H1 (cell line): ENCODE measurements around the gene DENND5B. TPM values are rescaled to one million over a fixed set of nuclear protein-coding genes. Genes with fewer than 3 reads are reported as not detected.

Source experiments
- CTCF ChIA-PET: fragments of 300-600 bp; sonication (Branson Sonifier 250); formaldehyde crosslinking; loops from one replicate; lab custom pipeline; 2021; ENCODE audit not compliant: partially characterized antibody; lab: Charles Lee
- POLR2A ChIA-PET: fragments of 300-600 bp; sonication (Branson Sonifier 250); formaldehyde crosslinking; loops from one replicate; lab custom pipeline; 2021; ENCODE audit warnings: inconsistent platforms; ENCODE audit not compliant: partially characterized antibody; lab: Charles Lee
- DNase-seq, 2 experiments: peaks; one replicate each; pipeline versions ENCODE4 v3.0.0 to v3.0.0-alpha.2; 2010 to 2022; ENCODE audit warnings: low spot score in 2 of 2, low read depth in 1 of 2, mixed read lengths in 1 of 2
- FAIRE-seq: peaks from 2 replicates; lab custom pipeline; 2011; peaks lifted over from hg19 to GRCh38; lab: Jason Lieb, UNC
- H2AFZ ChIP-seq: 2 replicates; pipeline ENCODE4 v1.8.1; 2012; ENCODE audit warnings: low read length, inconsistent platforms
- H2AK5ac ChIP-seq: 2 replicates; pipeline ENCODE4 v1.6.1; 2013; ENCODE audit warnings: low read depth, low read length
- H2BK120ac ChIP-seq: replicated peaks from 2 replicates; pipeline ENCODE3; 2013; ENCODE audit warnings: low read depth, low read length, inconsistent platforms
- H2BK12ac ChIP-seq: 2 replicates; pipeline ENCODE4 v1.6.1; 2013; ENCODE audit warnings: low read depth, low read length
- H2BK15ac ChIP-seq: 2 replicates; pipeline ENCODE4 v1.6.1; 2013; ENCODE audit warnings: low read length
- H2BK20ac ChIP-seq: 2 replicates; pipeline ENCODE4 v1.6.1; 2013; ENCODE audit warnings: low read length
- H2BK5ac ChIP-seq: 2 replicates; pipeline ENCODE4 v1.6.1; 2013; ENCODE audit warnings: low read depth, low read length
- H3K14ac ChIP-seq: 2 replicates; pipeline ENCODE4 v1.6.1; 2013; ENCODE audit warnings: inconsistent platforms; ENCODE audit not compliant: insufficient read length
- H3K18ac ChIP-seq: 2 replicates; pipeline ENCODE4 v1.6.1; 2013; ENCODE audit warnings: low read length; ENCODE audit errors: extremely low read depth
- H3K23ac ChIP-seq: 2 replicates; pipeline ENCODE4 v1.6.1; 2013; ENCODE audit warnings: inconsistent platforms; ENCODE audit not compliant: insufficient read length
- H3K23me2 ChIP-seq: 2 replicates; pipeline ENCODE4 v1.6.1; 2013; ENCODE audit warnings: low read depth, low read length
- H3K27ac ChIP-seq: 2 replicates; pipeline ENCODE4 v1.6.1; 2011; ENCODE audit warnings: low read depth, low read length, inconsistent platforms
- H3K27me3 ChIP-seq, 4 experiments: replicated peaks in 1 of 4; 1 replicate in 1 of 4; 2 replicates in 3 of 4; pipeline versions ENCODE4 v1.6.1 to v1.8.1; 2011 to 2013; ENCODE audit warnings: low read length in 3 of 4, mild to moderate bottlenecking in 3 of 4, inconsistent platforms in 2 of 4, mixed read lengths in 2 of 4, moderate library complexity in 1 of 4; ENCODE audit not compliant: control insufficient read depth in 3 of 4, insufficient read depth in 3 of 4; ENCODE audit errors: extremely low read depth in 1 of 4
- H3K36me3 ChIP-seq, 4 experiments: 2 replicates each; pipeline versions ENCODE4 v1.6.1 to v1.8.1; 2011 to 2013; ENCODE audit warnings: mild to moderate bottlenecking in 4 of 4, low read length in 3 of 4, moderate library complexity in 2 of 4, control low read depth in 1 of 4, inconsistent platforms in 1 of 4; ENCODE audit not compliant: insufficient read depth in 4 of 4, control insufficient read depth in 2 of 4
- H3K4ac ChIP-seq: replicated peaks from 2 replicates; pipeline ENCODE3; 2013; ENCODE audit warnings: low read length, low read depth, mixed read lengths, inconsistent platforms; ENCODE audit not compliant: insufficient read length
- H3K4me1 ChIP-seq, 4 experiments: replicated peaks in 1 of 4; 1 replicate in 1 of 4; 2 replicates in 3 of 4; pipeline versions ENCODE4 v1.6.1 to v1.8.1; 2011 to 2013; ENCODE audit warnings: low read length in 3 of 4, inconsistent platforms in 2 of 4, mixed read lengths in 1 of 4; ENCODE audit not compliant: insufficient read depth in 4 of 4, control insufficient read depth in 3 of 4
- H3K4me2 ChIP-seq, 2 experiments: 2 replicates each; pipeline versions ENCODE4 v1.6.1 to v1.8.1; 2011 to 2013; ENCODE audit warnings: low read depth in 2 of 2, low read length in 2 of 2, control low read depth in 1 of 2, inconsistent platforms in 1 of 2, mild to moderate bottlenecking in 1 of 2; ENCODE audit not compliant: insufficient read depth in 1 of 2
- H3K4me3 ChIP-seq, 4 experiments: fragments of 200-600, 300-600 bp in 1 of 4; sonication (generic), shearing (Covaris generic), sonication (Bioruptor Twin) in 1 of 4; 2 replicates each; pipeline versions ENCODE4 v1.5.1 to v1.8.1; 2011 to 2016; ENCODE audit warnings: low read length in 4 of 4, low read depth in 3 of 4, control low read depth in 2 of 4, inconsistent platforms in 2 of 4, mild to moderate bottlenecking in 2 of 4, mixed read lengths in 1 of 4, moderate library complexity in 1 of 4; ENCODE audit not compliant: insufficient read depth in 2 of 4; ENCODE audit errors: extremely low read depth in 1 of 4
- H3K56ac ChIP-seq: replicated peaks from 2 replicates; pipeline ENCODE3; 2013; ENCODE audit warnings: low read depth, mild to moderate bottlenecking, mixed read lengths, low read length, inconsistent platforms; ENCODE audit not compliant: insufficient read length
- H3K79me1 ChIP-seq: 2 replicates; pipeline ENCODE4 v1.6.1; 2013; ENCODE audit warnings: low read depth, low read length, control low read depth
- H3K79me2 ChIP-seq, 2 experiments: 2 replicates each; pipeline versions ENCODE4 v1.6.1 to v1.8.1; 2012 to 2013; ENCODE audit warnings: low read length in 2 of 2, mild to moderate bottlenecking in 2 of 2, inconsistent platforms in 1 of 2; ENCODE audit not compliant: insufficient read depth in 2 of 2, control insufficient read depth in 1 of 2
- H3K9ac ChIP-seq, 4 experiments: replicated peaks in 1 of 4; 1 replicate in 1 of 4; 2 replicates in 3 of 4; pipeline versions ENCODE4 v1.6.1 to v1.8.1; 2011 to 2013; ENCODE audit warnings: low read depth in 3 of 4, low read length in 3 of 4, control low read depth in 2 of 4, mild to moderate bottlenecking in 2 of 4, moderate library complexity in 2 of 4, inconsistent platforms in 1 of 4; ENCODE audit errors: extremely low read depth in 1 of 4
- H3K9me3 ChIP-seq, 2 experiments: 2 replicates each; pipeline versions ENCODE4 v1.6.1 to v1.8.1; 2012 to 2013; ENCODE audit warnings: mild to moderate bottlenecking in 2 of 2, moderate library complexity in 2 of 2, control low read depth in 1 of 2, inconsistent platforms in 1 of 2, low read depth in 1 of 2, low read length in 1 of 2, mixed read lengths in 1 of 2; ENCODE audit not compliant: insufficient read depth in 2 of 2
- H4K20me1 ChIP-seq, 2 experiments: replicated peaks in 1 of 2; 2 replicates each; pipeline versions ENCODE3 to v1.8.1; 2011 to 2013; ENCODE audit warnings: inconsistent platforms in 2 of 2, low read length in 2 of 2, mild to moderate bottlenecking in 1 of 2; ENCODE audit not compliant: insufficient read depth in 2 of 2, control insufficient read depth in 1 of 2
- H4K5ac ChIP-seq: 2 replicates; pipeline ENCODE4 v1.6.1; 2013; ENCODE audit warnings: low read length, low read depth, mixed read lengths, inconsistent platforms; ENCODE audit not compliant: insufficient read length
- H4K8ac ChIP-seq: 2 replicates; pipeline ENCODE4 v1.8.0; 2013; ENCODE audit warnings: mild to moderate bottlenecking, moderate library complexity, low read length, inconsistent platforms; ENCODE audit not compliant: insufficient read depth; ENCODE audit errors: extremely low read depth
- H4K91ac ChIP-seq: replicated peaks from 2 replicates; pipeline ENCODE3; 2013; ENCODE audit warnings: low read length, mixed read lengths, inconsistent platforms; ENCODE audit not compliant: insufficient read length
- CEBPB ChIP-seq: IDR thresholded peaks from 2 replicates; pipeline ENCODE4 v1.6.1; 2012; ENCODE audit warnings: low read depth, low read length
- GABPA ChIP-seq: IDR thresholded peaks from 2 replicates; pipeline ENCODE4 v1.6.1; 2011; ENCODE audit warnings: mild to moderate bottlenecking, low read length, moderate library complexity, borderline replicate concordance; ENCODE audit not compliant: insufficient read depth
- SIN3A ChIP-seq, 2 experiments: IDR thresholded peaks in 1 of 2; conservative IDR thresholded peaks in 1 of 2; 2 replicates each; pipeline ENCODE4 v1.6.1; 2011 to 2012; ENCODE audit warnings: low read length in 2 of 2, improper control_type of control experiment in 1 of 2, low read depth in 1 of 2, mild to moderate bottlenecking in 1 of 2
- WGBS, 2 experiments: shearing (Covaris generic) in 1 of 2; methylation state at CpG; one replicate each; pipeline versions ENCODE4 v1.1.6 to v1.1.7; 2013 to 2015; ENCODE audit warnings: low lambda C conversion rate in 2 of 2, mixed read lengths in 2 of 2, inconsistent platforms in 1 of 2, low coverage in 1 of 2, missing lambda C conversion rate in 1 of 2; ENCODE audit not compliant: insufficient replicate concordance in 2 of 2, insufficient coverage in 1 of 2, insufficient read length in 1 of 2; ENCODE audit errors: extremely low coverage in 1 of 2, missing lambda C conversion rate in 1 of 2; 5-methylcytosine and 5-hydroxymethylcytosine counted together
- polyA plus RNA-seq, 7 experiments: library from polyadenylated mRNA; depleted of rRNA in 3 of 7; stranded (reverse) in 5 of 7; unstranded in 2 of 7; fragments of >200 nt in 5 of 7; fragments of 200-250 nt in 2 of 7; gene quantifications; 1 replicate in 5 of 7; 2 replicates in 1 of 7; 4 replicates in 1 of 7; pipeline versions ENCODE4 v1.2.1 to v1.2.3, GENCODE V29; 2011 to 2013; ENCODE audit warnings: missing spikeins in 2 of 7, mixed read lengths in 2 of 7
- total RNA-seq: library from RNA; stranded (reverse); fragmentation: NEBNext Ultra II Directional; extraction: Animal tissue kit (Norgen Biotek cat#: 25700); gene quantifications from 2 replicates; pipeline ENCODE4 v1.2.1, GENCODE V29; 2021

Gene DENND5B
- total and polyA plus RNA-seq, 2 of the 8 experiments (the other 6 are each of a cell fraction or from before 2014, with no cell fraction given) = 13.4 to 20.2 TPM

- Histone ChIP-seq H2BK5ac (no peak overlapping the region), H3K79me1 (no peaks in the 10 kb centered on the region), H4K8ac (no peak overlapping the region), H4K20me1 (no peaks in the 10 kb centered on the region), H2BK15ac (no peak overlapping the region), H2AK5ac (no peak overlapping the region), H3K27ac (no peak overlapping the region), H4K5ac (no peak overlapping the region), H3K4me2 (no peak overlapping the region), H2BK120ac (no peak overlapping the region), H3K4ac (no peak overlapping the region), H2BK20ac (no peak overlapping the region), H3K23ac (no peak overlapping the region), H3K14ac (no peak overlapping the region), H3K4me1 (no peaks in the 10 kb centered on the region), H3K56ac (no peak overlapping the region), H3K79me2 (no peaks in the 10 kb centered on the region), H3K23me2 (no peaks in the 10 kb centered on the region), H3K9me3 (no peaks in the 10 kb centered on the region), H3K9ac (no peak overlapping the region), H3K18ac (no peak overlapping the region), H4K91ac (no peak overlapping the region), H3K36me3 (no peaks in the 10 kb centered on the region; a peak in 1 of 8 replicates), H3K27me3 (no peaks in the 10 kb centered on the region), H2BK12ac (no peak overlapping the region), H2AFZ (no peak overlapping the region), H3K4me3 (no peak overlapping the region)
- FAIRE-seq = no peak
- ChIA-PET CTCF (interaction anchor here (0.7 to 1.1 kb wide), 3 partner anchors 8 to 21 kb away, joined by 3 to 4 read pairs (median 3); no protein-coding TSS in a partner anchor), POLR2A (interaction anchor here (1.0 to 1.1 kb wide), 2 partner anchors 11 to 138 kb away, joined by 3 read pairs; no protein-coding TSS in a partner anchor)
- 79% methylated on average over 2 of the region's 2 CpGs; no CpG with 5 or more reads in 1 of the 2 experiments for WGBS, 2 experiments
- no peak for DNase-seq
- TF ChIP-seq SIN3A (conservative IDR thresholded peaks at IDR 0.05 in 1 of 2, IDR thresholded peaks at IDR 0.05 in 1 of 2; ENCODE audit: low read depth in 1 of 2, low read length in 2 of 2) (no peak), GABPA (no peak), CEBPB (no peak)
Observed at GRCh38 chr12:31444736-31445135, 146.2 kb downstream of the DENND5B start.
